ENCODE results near the gene FFAR3. TPM values are rescaled to one million over a fixed set of nuclear protein-coding genes. Genes with fewer than 3 reads are reported as not detected.

FFAR3 gene
- total and polyA plus RNA-seq, 9 of the 15 experiments (the other 6 are each of a cell fraction or from before 2014, with no cell fraction given), result not detected

DNA sequence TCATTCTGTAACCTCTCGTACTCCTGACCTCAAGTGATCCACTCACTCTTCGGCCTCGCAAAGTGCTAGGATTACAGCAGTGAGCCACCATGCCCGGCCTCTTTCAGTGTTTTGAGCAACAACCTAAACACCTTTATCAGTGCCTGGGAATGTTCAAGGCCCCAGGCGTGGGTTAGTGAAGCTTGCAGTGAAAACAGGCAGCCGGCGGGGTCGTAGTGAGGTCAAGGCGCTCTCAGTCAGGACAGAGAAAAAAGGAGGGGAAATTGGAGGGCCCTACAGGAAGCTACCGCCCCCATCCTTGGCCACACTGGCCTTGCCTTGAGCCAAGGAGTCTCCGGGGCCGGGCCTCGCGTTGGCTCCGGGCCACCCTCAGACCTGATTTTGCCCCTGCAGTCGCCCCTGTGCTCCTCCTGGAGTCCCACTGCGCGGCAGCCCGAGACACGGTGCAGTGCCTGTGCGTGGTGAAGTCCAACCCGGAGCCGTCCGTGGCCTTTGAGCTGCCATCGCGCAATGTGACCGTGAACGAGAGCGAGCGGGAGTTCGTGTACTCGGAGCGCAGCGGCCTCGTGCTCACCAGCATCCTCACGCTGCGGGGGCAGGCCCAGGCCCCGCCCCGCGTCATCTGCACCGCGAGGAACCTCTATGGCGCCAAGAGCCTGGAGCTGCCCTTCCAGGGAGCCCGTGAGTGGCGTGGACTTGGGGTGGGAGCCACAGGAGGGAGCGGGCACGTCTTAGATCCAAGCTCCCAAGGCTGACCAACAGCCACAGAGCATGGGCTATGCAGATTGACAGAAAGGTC is 48.6 kb upstream of the FFAR3 start (continued):
- TF ChIP-seq DPF2 (IDR thresholded peaks at IDR 0.05) (peak; percentile 25), SMARCA5 (IDR thresholded peaks at IDR 0.05) (no peak), HDAC3 (IDR thresholded peaks at IDR 0.05; ENCODE audit: borderline replicate concordance, partially characterized antibody) (no peak), SMARCE1 (IDR thresholded peaks at IDR 0.05) (no peak), ZNF143 (CRISPR knock-in tag; IDR thresholded peaks at IDR 0.05) (no peak)
- TF ChIP-seq, protein P1, sequence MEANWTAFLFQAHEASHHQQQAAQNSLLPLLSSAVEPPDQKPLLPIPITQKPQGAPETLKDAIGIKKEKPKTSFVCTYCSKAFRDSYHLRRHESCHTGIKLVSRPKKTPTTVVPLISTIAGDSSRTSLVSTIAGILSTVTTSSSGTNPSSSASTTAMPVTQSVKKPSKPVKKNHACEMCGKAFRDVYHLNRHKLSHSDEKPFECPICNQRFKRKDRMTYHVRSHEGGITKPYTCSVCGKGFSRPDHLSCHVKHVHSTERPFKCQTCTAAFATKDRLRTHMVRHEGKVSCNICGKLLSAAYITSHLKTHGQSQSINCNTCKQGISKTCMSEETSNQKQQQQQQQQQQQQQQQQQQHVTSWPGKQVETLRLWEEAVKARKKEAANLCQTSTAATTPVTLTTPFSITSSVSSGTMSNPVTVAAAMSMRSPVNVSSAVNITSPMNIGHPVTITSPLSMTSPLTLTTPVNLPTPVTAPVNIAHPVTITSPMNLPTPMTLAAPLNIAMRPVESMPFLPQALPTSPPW (CRISPR knock-in tag; IDR thresholded peaks at IDR 0.05), result peak; percentile 52
- TF ChIP-seq, protein P2, sequence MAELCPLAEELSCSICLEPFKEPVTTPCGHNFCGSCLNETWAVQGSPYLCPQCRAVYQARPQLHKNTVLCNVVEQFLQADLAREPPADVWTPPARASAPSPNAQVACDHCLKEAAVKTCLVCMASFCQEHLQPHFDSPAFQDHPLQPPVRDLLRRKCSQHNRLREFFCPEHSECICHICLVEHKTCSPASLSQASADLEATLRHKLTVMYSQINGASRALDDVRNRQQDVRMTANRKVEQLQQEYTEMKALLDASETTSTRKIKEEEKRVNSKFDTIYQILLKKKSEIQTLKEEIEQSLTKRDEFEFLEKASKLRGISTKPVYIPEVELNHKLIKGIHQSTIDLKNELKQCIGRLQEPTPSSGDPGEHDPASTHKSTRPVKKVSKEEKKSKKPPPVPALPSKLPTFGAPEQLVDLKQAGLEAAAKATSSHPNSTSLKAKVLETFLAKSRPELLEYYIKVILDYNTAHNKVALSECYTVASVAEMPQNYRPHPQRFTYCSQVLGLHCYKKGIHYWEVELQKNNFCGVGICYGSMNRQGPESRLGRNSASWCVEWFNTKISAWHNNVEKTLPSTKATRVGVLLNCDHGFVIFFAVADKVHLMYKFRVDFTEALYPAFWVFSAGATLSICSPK (IDR thresholded peaks at IDR 0.05; ENCODE audit: borderline replicate concordance), result no peak
